ENCODE results near the gene IL1RAPL2.

IL1RAPL2 gene

DNA sequence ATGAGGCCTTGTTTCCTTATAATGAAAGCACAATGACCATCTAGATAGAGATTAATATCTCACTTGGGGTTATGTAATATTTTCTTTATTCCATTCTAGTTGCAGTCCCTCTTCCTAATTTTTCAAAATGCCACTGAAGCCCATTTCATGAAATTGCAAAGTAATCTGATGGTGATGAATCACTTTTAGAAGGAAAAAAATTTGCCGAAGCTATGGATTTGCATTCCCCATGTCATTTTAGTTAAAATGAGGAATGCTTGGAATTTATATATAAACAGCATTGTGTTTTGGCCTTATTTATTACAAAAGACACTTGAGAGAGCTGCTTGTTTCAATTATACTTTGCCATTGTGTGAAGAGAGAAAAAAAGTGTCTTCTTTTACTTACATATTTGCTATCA, 896.2 kb downstream of the IL1RAPL2 start:
- TF ChIP-seq, protein P1, sequence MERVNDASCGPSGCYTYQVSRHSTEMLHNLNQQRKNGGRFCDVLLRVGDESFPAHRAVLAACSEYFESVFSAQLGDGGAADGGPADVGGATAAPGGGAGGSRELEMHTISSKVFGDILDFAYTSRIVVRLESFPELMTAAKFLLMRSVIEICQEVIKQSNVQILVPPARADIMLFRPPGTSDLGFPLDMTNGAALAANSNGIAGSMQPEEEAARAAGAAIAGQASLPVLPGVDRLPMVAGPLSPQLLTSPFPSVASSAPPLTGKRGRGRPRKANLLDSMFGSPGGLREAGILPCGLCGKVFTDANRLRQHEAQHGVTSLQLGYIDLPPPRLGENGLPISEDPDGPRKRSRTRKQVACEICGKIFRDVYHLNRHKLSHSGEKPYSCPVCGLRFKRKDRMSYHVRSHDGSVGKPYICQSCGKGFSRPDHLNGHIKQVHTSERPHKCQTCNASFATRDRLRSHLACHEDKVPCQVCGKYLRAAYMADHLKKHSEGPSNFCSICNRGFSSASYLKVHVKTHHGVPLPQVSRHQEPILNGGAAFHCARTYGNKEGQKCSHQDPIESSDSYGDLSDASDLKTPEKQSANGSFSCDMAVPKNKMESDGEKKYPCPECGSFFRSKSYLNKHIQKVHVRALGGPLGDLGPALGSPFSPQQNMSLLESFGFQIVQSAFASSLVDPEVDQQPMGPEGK (CRISPR knock-in tag; IDR thresholded peaks at IDR 0.05; ENCODE audit: borderline replicate concordance): no peak
- TF ChIP-seq TCF4 (CRISPR knock-in tag; IDR thresholded peaks at IDR 0.05; ENCODE audit: borderline replicate concordance) (no peak), ZFP30 (CRISPR knock-in tag; IDR thresholded peaks at IDR 0.05) (no peak), ZFP3 (CRISPR knock-in tag; IDR thresholded peaks at IDR 0.05) (no peak), ISL1 (CRISPR knock-in tag; IDR thresholded peaks at IDR 0.05) (no peak), ZNF565 (CRISPR knock-in tag; conservative IDR thresholded peaks at IDR 0.05; ENCODE audit: low read depth) (no peak)
- TF ChIP-seq, protein P2, sequence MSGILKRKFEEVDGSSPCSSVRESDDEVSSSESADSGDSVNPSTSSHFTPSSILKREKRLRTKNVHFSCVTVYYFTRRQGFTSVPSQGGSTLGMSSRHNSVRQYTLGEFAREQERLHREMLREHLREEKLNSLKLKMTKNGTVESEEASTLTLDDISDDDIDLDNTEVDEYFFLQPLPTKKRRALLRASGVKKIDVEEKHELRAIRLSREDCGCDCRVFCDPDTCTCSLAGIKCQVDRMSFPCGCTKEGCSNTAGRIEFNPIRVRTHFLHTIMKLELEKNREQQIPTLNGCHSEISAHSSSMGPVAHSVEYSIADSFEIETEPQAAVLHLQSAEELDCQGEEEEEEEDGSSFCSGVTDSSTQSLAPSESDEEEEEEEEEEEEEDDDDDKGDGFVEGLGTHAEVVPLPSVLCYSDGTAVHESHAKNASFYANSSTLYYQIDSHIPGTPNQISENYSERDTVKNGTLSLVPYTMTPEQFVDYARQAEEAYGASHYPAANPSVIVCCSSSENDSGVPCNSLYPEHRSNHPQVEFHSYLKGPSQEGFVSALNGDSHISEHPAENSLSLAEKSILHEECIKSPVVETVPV (CRISPR knock-in tag; IDR thresholded peaks at IDR 0.05): no peak
- no peak for ATAC-seq

DNA sequence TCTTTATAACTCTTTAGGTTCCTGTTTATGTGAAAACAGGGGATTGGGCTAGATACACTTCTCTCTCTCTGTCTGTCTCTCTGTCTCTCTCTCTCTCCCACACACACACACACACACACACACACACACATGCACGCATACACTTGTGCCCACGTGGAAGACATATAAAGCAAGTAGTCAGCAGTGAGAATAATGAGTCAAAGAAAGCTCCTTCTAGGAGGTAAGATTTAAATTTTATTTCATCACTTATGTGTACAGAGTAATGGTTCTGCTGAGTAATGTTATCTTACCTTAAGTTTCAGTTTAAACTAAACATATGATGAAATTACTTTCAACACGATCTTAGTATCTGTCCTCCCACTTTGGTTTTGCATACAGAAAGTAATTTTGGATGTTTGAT, 897.5 kb downstream of the IL1RAPL2 start:
- no peak for ATAC-seq
- TF ChIP-seq TCF4 (CRISPR knock-in tag; IDR thresholded peaks at IDR 0.05; ENCODE audit: borderline replicate concordance): no peak
- TF ChIP-seq, protein P3, sequence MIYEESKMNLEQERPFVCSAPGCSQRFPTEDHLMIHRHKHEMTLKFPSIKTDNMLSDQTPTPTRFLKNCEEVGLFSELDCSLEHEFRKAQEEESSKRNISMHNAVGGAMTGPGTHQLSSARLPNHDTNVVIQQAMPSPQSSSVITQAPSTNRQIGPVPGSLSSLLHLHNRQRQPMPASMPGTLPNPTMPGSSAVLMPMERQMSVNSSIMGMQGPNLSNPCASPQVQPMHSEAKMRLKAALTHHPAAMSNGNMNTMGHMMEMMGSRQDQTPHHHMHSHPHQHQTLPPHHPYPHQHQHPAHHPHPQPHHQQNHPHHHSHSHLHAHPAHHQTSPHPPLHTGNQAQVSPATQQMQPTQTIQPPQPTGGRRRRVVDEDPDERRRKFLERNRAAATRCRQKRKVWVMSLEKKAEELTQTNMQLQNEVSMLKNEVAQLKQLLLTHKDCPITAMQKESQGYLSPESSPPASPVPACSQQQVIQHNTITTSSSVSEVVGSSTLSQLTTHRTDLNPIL (CRISPR knock-in tag; IDR thresholded peaks at IDR 0.05; ENCODE audit: low read depth): no peak
- TF ChIP-seq OSR1 (CRISPR knock-in tag; IDR thresholded peaks at IDR 0.05): no peak
- TF ChIP-seq, protein P4, sequence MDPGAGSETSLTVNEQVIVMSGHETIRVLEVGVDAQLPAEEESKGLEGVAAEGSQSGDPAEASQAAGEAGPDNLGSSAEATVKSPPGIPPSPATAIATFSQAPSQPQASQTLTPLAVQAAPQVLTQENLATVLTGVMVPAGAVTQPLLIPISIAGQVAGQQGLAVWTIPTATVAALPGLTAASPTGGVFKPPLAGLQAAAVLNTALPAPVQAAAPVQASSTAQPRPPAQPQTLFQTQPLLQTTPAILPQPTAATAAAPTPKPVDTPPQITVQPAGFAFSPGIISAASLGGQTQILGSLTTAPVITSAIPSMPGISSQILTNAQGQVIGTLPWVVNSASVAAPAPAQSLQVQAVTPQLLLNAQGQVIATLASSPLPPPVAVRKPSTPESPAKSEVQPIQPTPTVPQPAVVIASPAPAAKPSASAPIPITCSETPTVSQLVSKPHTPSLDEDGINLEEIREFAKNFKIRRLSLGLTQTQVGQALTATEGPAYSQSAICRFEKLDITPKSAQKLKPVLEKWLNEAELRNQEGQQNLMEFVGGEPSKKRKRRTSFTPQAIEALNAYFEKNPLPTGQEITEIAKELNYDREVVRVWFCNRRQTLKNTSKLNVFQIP (CRISPR knock-in tag; IDR thresholded peaks at IDR 0.05; ENCODE audit: borderline replicate concordance, low read depth): no peak
- no peak for TF ChIP-seq PPARA (CRISPR knock-in tag; IDR thresholded peaks at IDR 0.05; ENCODE audit: borderline replicate concordance)
- TF ChIP-seq ZFP30 (CRISPR knock-in tag; IDR thresholded peaks at IDR 0.05): no peak
- no peak for TF ChIP-seq SNAI2 (CRISPR knock-in tag; IDR thresholded peaks at IDR 0.05)
- TF ChIP-seq ARNTL (CRISPR knock-in tag; IDR thresholded peaks at IDR 0.05; ENCODE audit: borderline replicate concordance, low read depth): no peak
- no peak for TF ChIP-seq CSDC2 (CRISPR knock-in tag; IDR thresholded peaks at IDR 0.05)
- no peak for TF ChIP-seq TOX (CRISPR knock-in tag; IDR thresholded peaks at IDR 0.05; ENCODE audit: borderline replicate concordance)
- TF ChIP-seq, protein P5, sequence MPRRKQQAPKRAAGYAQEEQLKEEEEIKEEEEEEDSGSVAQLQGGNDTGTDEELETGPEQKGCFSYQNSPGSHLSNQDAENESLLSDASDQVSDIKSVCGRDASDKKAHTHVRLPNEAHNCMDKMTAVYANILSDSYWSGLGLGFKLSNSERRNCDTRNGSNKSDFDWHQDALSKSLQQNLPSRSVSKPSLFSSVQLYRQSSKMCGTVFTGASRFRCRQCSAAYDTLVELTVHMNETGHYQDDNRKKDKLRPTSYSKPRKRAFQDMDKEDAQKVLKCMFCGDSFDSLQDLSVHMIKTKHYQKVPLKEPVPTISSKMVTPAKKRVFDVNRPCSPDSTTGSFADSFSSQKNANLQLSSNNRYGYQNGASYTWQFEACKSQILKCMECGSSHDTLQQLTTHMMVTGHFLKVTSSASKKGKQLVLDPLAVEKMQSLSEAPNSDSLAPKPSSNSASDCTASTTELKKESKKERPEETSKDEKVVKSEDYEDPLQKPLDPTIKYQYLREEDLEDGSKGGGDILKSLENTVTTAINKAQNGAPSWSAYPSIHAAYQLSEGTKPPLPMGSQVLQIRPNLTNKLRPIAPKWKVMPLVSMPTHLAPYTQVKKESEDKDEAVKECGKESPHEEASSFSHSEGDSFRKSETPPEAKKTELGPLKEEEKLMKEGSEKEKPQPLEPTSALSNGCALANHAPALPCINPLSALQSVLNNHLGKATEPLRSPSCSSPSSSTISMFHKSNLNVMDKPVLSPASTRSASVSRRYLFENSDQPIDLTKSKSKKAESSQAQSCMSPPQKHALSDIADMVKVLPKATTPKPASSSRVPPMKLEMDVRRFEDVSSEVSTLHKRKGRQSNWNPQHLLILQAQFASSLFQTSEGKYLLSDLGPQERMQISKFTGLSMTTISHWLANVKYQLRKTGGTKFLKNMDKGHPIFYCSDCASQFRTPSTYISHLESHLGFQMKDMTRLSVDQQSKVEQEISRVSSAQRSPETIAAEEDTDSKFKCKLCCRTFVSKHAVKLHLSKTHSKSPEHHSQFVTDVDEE (CRISPR knock-in tag; IDR thresholded peaks at IDR 0.05): no peak
- TF ChIP-seq BACH2 (CRISPR knock-in tag; IDR thresholded peaks at IDR 0.05; ENCODE audit: borderline replicate concordance): no peak
- TF ChIP-seq ESRRG (CRISPR knock-in tag; IDR thresholded peaks at IDR 0.05): no peak
- TF ChIP-seq ISL1 (CRISPR knock-in tag; IDR thresholded peaks at IDR 0.05): no peak
- TF ChIP-seq ZFP3 (CRISPR knock-in tag; IDR thresholded peaks at IDR 0.05): no peak

DNA sequence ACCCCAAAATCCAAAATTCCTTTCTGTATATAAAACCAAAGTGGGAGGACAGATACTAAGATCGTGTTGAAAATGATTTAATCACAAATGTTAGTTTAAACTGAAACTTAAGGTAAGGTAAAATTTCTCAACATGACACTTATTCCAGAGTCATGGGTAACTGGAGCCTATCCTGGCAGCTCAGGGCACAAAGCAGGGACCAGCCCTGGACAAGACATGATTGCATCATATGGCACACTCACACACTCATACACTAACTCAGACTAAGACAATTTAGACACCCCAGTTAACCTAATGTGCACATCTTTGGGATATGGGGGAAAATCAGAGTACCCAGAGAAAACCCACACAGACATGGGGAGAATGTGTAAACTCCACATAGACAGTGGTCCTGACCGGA, 898.6 kb downstream of the IL1RAPL2 start:
- TF ChIP-seq, protein P1 (CRISPR knock-in tag; IDR thresholded peaks at IDR 0.05; ENCODE audit: borderline replicate concordance): no peak
- TF ChIP-seq ZFP30 (CRISPR knock-in tag; IDR thresholded peaks at IDR 0.05): no peak
- TF ChIP-seq ESRRG (CRISPR knock-in tag; IDR thresholded peaks at IDR 0.05): no peak
- TF ChIP-seq ZNF565 (CRISPR knock-in tag; conservative IDR thresholded peaks at IDR 0.05; ENCODE audit: low read depth): no peak
- TF ChIP-seq PPARA (CRISPR knock-in tag; IDR thresholded peaks at IDR 0.05; ENCODE audit: borderline replicate concordance): no peak
- TF ChIP-seq ZFP3 (CRISPR knock-in tag; IDR thresholded peaks at IDR 0.05): no peak
- no peak for TF ChIP-seq ZNF70 (CRISPR knock-in tag; IDR thresholded peaks at IDR 0.05)
- ATAC-seq: no peak
